HepG2 (cell line): Measurements from ENCODE around the gene ANO1. TPM values are rescaled to one million over a fixed set of nuclear protein-coding genes. Genes with fewer than 3 reads are reported as not detected.

Source experiments
- ATAC-seq: fragments of 200-7000 bp; cut with Tn5 transposase; 3 replicates; pipeline ENCODE4 v1.9.1; 2020; ENCODE audit warnings: mild to moderate bottlenecking, moderate library complexity
- BruUV-seq: library from RNA; stranded (reverse); fragments of 400-500 nt; replicated peaks from 2 replicates; lab custom pipeline; 2021; lab: Mats Ljungman, UMichigan
- CTCF ChIA-PET: fragments of 300-600 bp; formaldehyde crosslinking; extraction: SDS; loops from one replicate; lab custom pipeline; 2021; ENCODE audit warnings: low total read pairs, inconsistent platforms, low intra/inter-chr PET ratio; lab: Yijun Ruan, JAX
- POLR2A ChIA-PET: fragments of 350-600 bp; sonication (Branson Sonifier 250); formaldehyde crosslinking; loops from one replicate; lab custom pipeline; 2020; ENCODE audit warnings: antibody characterized with exemption, inconsistent platforms; lab: Yijun Ruan, JAX
- DNase-seq: peaks from one replicate; pipeline ENCODE4 v3.0.0-alpha.2; 2015; ENCODE audit warnings: low spot score
- FAIRE-seq: peaks from 3 replicates; lab custom pipeline; 2011; peaks lifted over from hg19 to GRCh38; lab: Jason Lieb, UNC
- H2AFZ ChIP-seq: one replicate; pipeline ENCODE4 v1.6.1; 2011; ENCODE audit warnings: low read length, inconsistent platforms
- H3K27ac ChIP-seq: fragments of 300-600 bp; 3 replicates; pipeline ENCODE4 v1.8.0; 2011; ENCODE audit warnings: mixed run types, mild to moderate bottlenecking, mixed read lengths, low read length, inconsistent platforms; ENCODE audit not compliant: insufficient read depth; ENCODE audit errors: extremely low read length
- H3K27me3 ChIP-seq, 2 experiments: fragments of 200-600 bp in 1 of 2; 2 replicates in 1 of 2; 3 replicates in 1 of 2; pipeline versions ENCODE4 v1.6.0 to v1.8.0; 2011; ENCODE audit warnings: low read length in 2 of 2, mild to moderate bottlenecking in 2 of 2, moderate library complexity in 2 of 2, inconsistent platforms in 1 of 2; ENCODE audit not compliant: insufficient read depth in 2 of 2, control insufficient read depth in 1 of 2
- H3K36me3 ChIP-seq, 2 experiments: fragments of 200-600 bp in 1 of 2; replicated peaks in 1 of 2; 2 replicates in 1 of 2; 3 replicates in 1 of 2; pipeline versions ENCODE4 v1.5.1 to v1.8.0; 2011; ENCODE audit warnings: low read length in 2 of 2, inconsistent platforms in 1 of 2; ENCODE audit not compliant: insufficient read depth in 2 of 2, control insufficient read depth in 1 of 2
- H3K4me1 ChIP-seq: 2 replicates; pipeline ENCODE4 v1.5.1; 2012; ENCODE audit warnings: low read length, inconsistent platforms; ENCODE audit not compliant: insufficient read depth
- H3K4me2 ChIP-seq: 2 replicates; pipeline ENCODE4 v1.6.0; 2011; ENCODE audit warnings: low read depth, low read length, inconsistent platforms
- H3K4me3 ChIP-seq, 3 experiments: fragments of 200-600 bp in 1 of 3; sonication (generic), shearing (Covaris generic) in 1 of 3; replicated peaks in 1 of 3; 2 replicates each; pipeline ENCODE4 v1.5.1; 2011 to 2016; ENCODE audit warnings: low read length in 3 of 3, inconsistent platforms in 2 of 3, low read depth in 2 of 3, mild to moderate bottlenecking in 2 of 3, control low read depth in 1 of 3, mixed read lengths in 1 of 3; ENCODE audit not compliant: insufficient read depth in 1 of 3
- H3K79me2 ChIP-seq: one replicate; pipeline ENCODE4 v1.6.1; 2011; ENCODE audit warnings: low read length, inconsistent platforms; ENCODE audit not compliant: insufficient read depth
- H3K9ac ChIP-seq: 2 replicates; pipeline ENCODE4 v1.6.0; 2011; ENCODE audit warnings: mild to moderate bottlenecking, low read depth, low read length, inconsistent platforms; ENCODE audit not compliant: insufficient read depth
- H3K9me3 ChIP-seq: 2 replicates; pipeline ENCODE4 v1.5.1; 2012; ENCODE audit warnings: mild to moderate bottlenecking, low read length
- H4K20me1 ChIP-seq: 2 replicates; pipeline ENCODE4 v1.6.0; 2011; ENCODE audit warnings: inconsistent platforms, mild to moderate bottlenecking, low read length, moderate library complexity; ENCODE audit not compliant: insufficient read depth
- CAMTA2 ChIP-seq: sonication (generic); formaldehyde crosslinking; IDR thresholded peaks from 2 replicates; pipeline ENCODE4 v1.4.0; 2020; ENCODE audit warnings: mild to moderate bottlenecking, missing genetic modification reagents, borderline replicate concordance
- KDM4B ChIP-seq: sonication (generic); formaldehyde crosslinking; IDR thresholded peaks from 2 replicates; pipeline ENCODE4 v1.4.0; 2020; ENCODE audit warnings: missing genetic modification reagents
- MAFF ChIP-seq: IDR thresholded peaks from 2 replicates; pipeline ENCODE4 v1.6.1; 2011; ENCODE audit warnings: low read depth, low read length, improper control_type of control experiment
- RXRA ChIP-seq: sonication (generic); formaldehyde crosslinking; IDR thresholded peaks from 2 replicates; pipeline ENCODE4 v1.5.1; 2020; ENCODE audit warnings: missing genetic modification reagents
- SMARCC2 ChIP-seq: fragments of 450-650 bp; IDR thresholded peaks from 2 replicates; pipeline ENCODE4 v1.6.1; 2017; ENCODE audit warnings: antibody characterized with exemption, mild to moderate bottlenecking
- TFDP2 ChIP-seq: sonication (generic); formaldehyde crosslinking; IDR thresholded peaks from 2 replicates; pipeline ENCODE4 v1.4.0; 2020; ENCODE audit warnings: missing genetic modification reagents
- TMF1 ChIP-seq: sonication (generic); formaldehyde crosslinking; IDR thresholded peaks from 2 replicates; pipeline ENCODE4 v1.8.1; 2022; ENCODE audit warnings: low read depth, missing genetic modification reagents
- ZNF484 ChIP-seq: sonication (generic); formaldehyde crosslinking; IDR thresholded peaks from 2 replicates; pipeline ENCODE4 v1.5.1; 2020; ENCODE audit warnings: mild to moderate bottlenecking, low read depth, missing genetic modification reagents, borderline replicate concordance
- WGBS: methylation state at CpG from one replicate; pipeline ENCODE4 v1.1.6; 2017; ENCODE audit warnings: low lambda C conversion rate; 5-methylcytosine and 5-hydroxymethylcytosine counted together
- in situ Hi-C: cut with HindIII; loops from 2 replicates; pipeline ENCODE4 v1.10.0; 2017; ENCODE audit warnings: low pct_unique_long_range_greater_than_20kb; ENCODE audit not compliant: extremely low pct_ligation_motif_present
- intact Hi-C: fragments of 100-400 bp; cut with micrococcal nuclease; formaldehyde crosslinking; loops from one replicate; pipeline ENCODE4 v1.10.0; 2022; ENCODE audit not compliant: unreplicated experiment
- polyA plus RNA-seq, 8 experiments: library from polyadenylated mRNA; depleted of rRNA in 3 of 8; stranded (reverse) in 7 of 8; unstranded in 1 of 8; fragments of >200 nt; fragmentation: Illumina TruSeq in 4 of 8; extraction: Trizol in 4 of 8; gene quantifications; 2 replicates each; pipeline versions ENCODE4 v1.2.1 to v1.2.3, GENCODE V29; 2011 to 2016; ENCODE audit warnings: low read depth in 4 of 8, missing spikeins in 1 of 8, mixed read lengths in 1 of 8; ENCODE audit not compliant: insufficient read depth in 1 of 8
- total RNA-seq, 5 experiments: library from RNA; depleted of rRNA; stranded (reverse); fragments of >200 nt; fragmentation: Illumina TruSeq; extraction: Trizol; gene quantifications; 2 replicates each; pipeline ENCODE4 v1.2.3, GENCODE V29; 2016; ENCODE audit warnings: low read depth in 1 of 5

ANO1 gene
- total and polyA plus RNA-seq, 2 of the 13 experiments (the other 11 are each of a cell fraction or from before 2014, with no cell fraction given): not detected

DNA sequence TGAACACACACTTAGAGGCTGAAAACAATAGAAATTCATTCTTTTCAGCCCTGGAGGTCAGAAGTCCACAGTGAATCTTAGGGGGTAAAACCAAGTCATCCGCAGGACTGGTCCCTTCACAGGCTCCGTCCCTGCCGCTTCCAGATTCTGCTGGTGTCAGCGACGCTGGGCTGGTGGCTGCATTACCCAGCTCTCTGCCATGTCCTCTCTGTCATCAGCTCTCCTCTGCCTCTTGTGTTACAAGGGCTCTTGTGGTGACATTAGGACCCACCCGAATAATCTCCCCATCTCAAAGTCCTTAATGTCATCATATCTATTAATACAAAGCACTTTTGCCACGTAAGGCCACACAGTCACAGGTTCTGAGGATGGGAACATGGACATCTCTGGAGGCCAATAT is 47.7 kb upstream of the ANO1 start:
- POLR2A ChIA-PET: no interaction called here

GRCh38 chr11:70031631-70032469 is 46.3 kb upstream of the ANO1 start:
- ChIA-PET CTCF (no interaction called here), POLR2A (no interaction called here)
- H3K27me3 ChIP-seq: peaks cover 3 to 48% of the 10 kb centered on the region in 2 experiments
- FAIRE-seq (no peak), DNase-seq (no peak), ATAC-seq (no peak)
- H4K20me1 ChIP-seq: no peaks in the 10 kb centered on the region
- H3K4me3 ChIP-seq: no peak overlapping the region
- no TSS peak for BruUV-seq
- no peaks in the 10 kb centered on the region for H3K36me3 ChIP-seq
- WGBS: 39% methylated on average over 9 of the region's 18 CpGs
- no peak overlapping the region for H3K27ac ChIP-seq
- H3K4me1 ChIP-seq: no peaks in the 10 kb centered on the region
- no peak for TF ChIP-seq ZNF484 (CRISPR knock-in tag)
- TF ChIP-seq KDM4B (CRISPR knock-in tag): no peak
- H3K4me2 ChIP-seq: no peak overlapping the region
- H3K79me2 ChIP-seq: no peaks in the 10 kb centered on the region
- H3K9me3 ChIP-seq: no peaks in the 10 kb centered on the region
- intact Hi-C loops: no loop called here
- no peak overlapping the region for H2AFZ ChIP-seq
- in situ Hi-C loops: no loop called here
- H3K9ac ChIP-seq: no peak overlapping the region

More for the DNA sequence above, 47.7 kb upstream of the ANO1 start:
- FAIRE-seq: no peak
- H3K79me2 ChIP-seq: no peaks in the 10 kb centered on the region
- H3K4me1 ChIP-seq: no peaks in the 10 kb centered on the region
- 62% methylated on average over 7 of the region's 7 CpGs for WGBS
- no TSS peak for BruUV-seq
- H3K9ac ChIP-seq: no peak overlapping the region
- H3K9me3 ChIP-seq: 0 out of 2 replicates have a peak, but pooled peaks cover under 1% of the 10 kb centered on the region
- no peak for DNase-seq
- TF ChIP-seq TMF1 (CRISPR knock-in tag) (no peak), RXRA (no peak), MAFF (no peak), SMARCC2 (no peak), CAMTA2 (CRISPR knock-in tag) (no peak), TFDP2 (CRISPR knock-in tag) (no peak)
- H4K20me1 ChIP-seq: no peaks in the 10 kb centered on the region
- no peak for ATAC-seq
- no peak overlapping the region for H2AFZ ChIP-seq
- no peak overlapping the region for H3K4me3 ChIP-seq
- intact Hi-C loops: no loop called here
- H3K27me3 ChIP-seq: peaks cover 2 to 40% of the 10 kb centered on the region in 2 experiments; a peak in 4 of 5 replicates
- no peak overlapping the region for H3K27ac ChIP-seq
- no peak overlapping the region for H3K4me2 ChIP-seq
- no peaks in the 10 kb centered on the region for H3K36me3 ChIP-seq
- in situ Hi-C loops: no loop called here
- CTCF ChIA-PET: no interaction called here
